Skin epidermis (tissue), 12 donors: ENCODE measurements around the gene COL4A1.
"Not testable (repeated sequence)": the region's sequence is repeated elsewhere in the genome, so short reads cannot be mapped to it uniquely, and the experiment has no call there.

Experiments used
- H3K27ac ChIP-seq, 21 experiments: fragments of 200-600 bp; sonication (generic) in 11 of 21; one replicate each; pipeline ENCODE4 v1.5.0; 2020; ENCODE audit warnings: mild to moderate bottlenecking in 3 of 21, inconsistent platforms in 2 of 21, moderate library complexity in 2 of 21
- H3K4me3 ChIP-seq, 7 experiments: fragments of 200-600 bp; sonication (generic) in 2 of 7; one replicate each; pipeline ENCODE4 v1.5.0; 2020; ENCODE audit warnings: inconsistent platforms in 2 of 7, mild to moderate bottlenecking in 2 of 7, moderate library complexity in 1 of 7

Gene COL4A1

GRCh38 chr13:110121422-110122083 is 185.4 kb downstream of the COL4A1 start:
- H3K27ac ChIP-seq: no peak overlapping the region

GRCh38 chr13:110119935-110120905 is 186.7 kb downstream of the COL4A1 start:
- no peak overlapping the region for H3K27ac ChIP-seq
- H3K4me3 ChIP-seq: no peak overlapping the region

More at GRCh38 chr13:110121422-110122083, 185.4 kb downstream of the COL4A1 start:
- no peak overlapping the region for H3K4me3 ChIP-seq

- H3K4me3 ChIP-seq: no peak overlapping the region
- no peak overlapping the region for H3K27ac ChIP-seq
Measured at GRCh38 chr13:110118106-110118505, 188.9 kb downstream of the COL4A1 start.

- H3K27ac ChIP-seq: no peak overlapping the region
Measured at GRCh38 chr13:110116072-110116487, 190.9 kb downstream of the COL4A1 start.

GRCh38 chr13:110115591-110115990 is 191.4 kb downstream of the COL4A1 start:
- Histone ChIP-seq H3K27ac (no peak overlapping the region), H3K4me3 (no peak overlapping the region)

More at GRCh38 chr13:110116072-110116487, 190.9 kb downstream of the COL4A1 start:
- H3K4me3 ChIP-seq: no peak overlapping the region

GRCh38 chr13:110114316-110114715 is 192.6 kb downstream of the COL4A1 start:
- Histone ChIP-seq H3K27ac (no peak overlapping the region), H3K4me3 (no peak overlapping the region)

GRCh38 chr13:110113284-110113764 is 193.6 kb downstream of the COL4A1 start:
- no peak overlapping the region for H3K4me3 ChIP-seq
- H3K27ac ChIP-seq: no peak overlapping the region

GRCh38 chr13:110112379-110112778 is 194.6 kb downstream of the COL4A1 start:
- not testable (repeated sequence) for H3K27ac ChIP-seq

GRCh38 chr13:110110783-110111182 is 196.2 kb downstream of the COL4A1 start:
- Histone ChIP-seq H3K4me3 (no peak overlapping the region), H3K27ac (no peak overlapping the region)

More at GRCh38 chr13:110112379-110112778, 194.6 kb downstream of the COL4A1 start:
- not testable (repeated sequence) for H3K4me3 ChIP-seq

- Histone ChIP-seq H3K27ac (no peak overlapping the region), H3K4me3 (no peak overlapping the region)
Measured at GRCh38 chr13:110109910-110110309, 197.0 kb downstream of the COL4A1 start.

- no peak overlapping the region for H3K4me3 ChIP-seq
- H3K27ac ChIP-seq: no peak overlapping the region
Measured at GRCh38 chr13:110109140-110109783, 197.7 kb downstream of the COL4A1 start.

GRCh38 chr13:110108348-110109139 is 198.4 kb downstream of the COL4A1 start:
- no peak overlapping the region for H3K4me3 ChIP-seq

GRCh38 chr13:110107568-110108347 is 199.2 kb downstream of the COL4A1 start:
- Histone ChIP-seq H3K27ac (no peak overlapping the region), H3K4me3 (no peak overlapping the region)

More at GRCh38 chr13:110108348-110109139, 198.4 kb downstream of the COL4A1 start:
- H3K27ac ChIP-seq: no peak overlapping the region

- Histone ChIP-seq H3K27ac (no peak overlapping the region), H3K4me3 (no peak overlapping the region)
Measured at GRCh38 chr13:110106726-110107125, 200.2 kb downstream of the COL4A1 start.

GRCh38 chr13:110105136-110105535 is 201.8 kb downstream of the COL4A1 start:
- Histone ChIP-seq H3K27ac (no peak overlapping the region), H3K4me3 (no peak overlapping the region)

- no peak overlapping the region for H3K27ac ChIP-seq
- H3K4me3 ChIP-seq: no peak overlapping the region
Measured at GRCh38 chr13:110103534-110103933, 203.4 kb downstream of the COL4A1 start.

- no peak overlapping the region for H3K4me3 ChIP-seq
- no peak overlapping the region for H3K27ac ChIP-seq
Measured at GRCh38 chr13:110103026-110103425, 203.9 kb downstream of the COL4A1 start.

- H3K4me3 ChIP-seq: no peak overlapping the region
- no peak overlapping the region for H3K27ac ChIP-seq
Measured at GRCh38 chr13:110102053-110102452, 204.9 kb downstream of the COL4A1 start.
